NCI-H2227 (cell line): Measurements from ENCODE around the gene DGCR8.

Experiments used
- DNase-seq: peaks from one replicate; lab custom pipeline; 2025; ENCODE audit not compliant: unreplicated experiment; lab: John Stamatoyannopoulos, UW

Gene DGCR8

GRCh38 chr22:20123366-20124082, 43.5 kb downstream of the DGCR8 start:
- DNase-seq = no peak

- no peak for DNase-seq
Measured at GRCh38 chr22:20124083-20124787, 44.2 kb downstream of the DGCR8 start.

GRCh38 chr22:20125201-20126174, 45.4 kb downstream of the DGCR8 start:
- no peak for DNase-seq

GRCh38 chr22:20126284-20127029, 46.4 kb downstream of the DGCR8 start:
- no peak for DNase-seq

GRCh38 chr22:20127318-20127868, 47.4 kb downstream of the DGCR8 start:
- DNase-seq = no peak

- no peak for DNase-seq
Measured at GRCh38 chr22:20127869-20128618, 48.0 kb downstream of the DGCR8 start.

GRCh38 chr22:20128619-20128901, 48.5 kb downstream of the DGCR8 start:
- DNase-seq = no peak

GRCh38 chr22:20128902-20129746, 49.1 kb downstream of the DGCR8 start:
- peak; percentile 39 for DNase-seq

GRCh38 chr22:20129747-20130014, 49.6 kb downstream of the DGCR8 start:
- no peak for DNase-seq

GRCh38 chr22:20130319-20130718, 50.3 kb downstream of the DGCR8 start:
- no peak for DNase-seq

- DNase-seq = peak; percentile 92
Measured at GRCh38 chr22:20130731-20131596, 50.9 kb downstream of the DGCR8 start.

- peak; percentile 49 for DNase-seq
Measured at GRCh38 chr22:20131597-20131858, 51.5 kb downstream of the DGCR8 start, which contains the start of gene ZDHHC8. Gene ZDHHC8, plus strand, starts transcription at chr22:20131804. Its CDS starts 144 bp downstream, at chr22:20131948.

- peak; percentile 54 for DNase-seq
Measured at GRCh38 chr22:20131859-20132685, 52.0 kb downstream of the DGCR8 start.

GRCh38 chr22:20132686-20133246, 52.7 kb downstream of the DGCR8 start:
- no peak for DNase-seq

GRCh38 chr22:20133930-20134549, 54.0 kb downstream of the DGCR8 start:
- no peak for DNase-seq

GRCh38 chr22:20135265-20135664, 55.2 kb downstream of the DGCR8 start:
- no peak for DNase-seq
